ENCODE measurements around the gene HSPA12A.

The HSPA12A gene

GRCh38 chr10:116771101-116771958, 29.0 kb upstream of the HSPA12A start:
- DNase-seq (ENCODE audit: low spot score) = peak; percentile 87

GRCh38 chr10:116770281-116770680, 27.9 kb upstream of the HSPA12A start:
- no peak for DNase-seq (ENCODE audit: low spot score)

- no peak for DNase-seq (ENCODE audit: low spot score)
These were observed 27.4 kb upstream of the HSPA12A start for GRCh38 chr10:116769791-116770190.

GRCh38 chr10:116769368-116769767, 27.0 kb upstream of the HSPA12A start:
- no peak for DNase-seq (ENCODE audit: low spot score)

GRCh38 chr10:116768786-116769185, 26.4 kb upstream of the HSPA12A start:
- DNase-seq (ENCODE audit: low spot score) = peak; percentile 30

GRCh38 chr10:116766837-116767634, 24.7 kb upstream of the HSPA12A start:
- peak; percentile 35 for DNase-seq (ENCODE audit: low spot score)

GRCh38 chr10:116766241-116766827, 24.0 kb upstream of the HSPA12A start:
- DNase-seq (ENCODE audit: low spot score) = no peak

- DNase-seq (ENCODE audit: low spot score) = no peak
These were observed 23.3 kb upstream of the HSPA12A start for GRCh38 chr10:116765648-116766081.

- no peak for DNase-seq (ENCODE audit: low spot score)
These were observed 22.6 kb upstream of the HSPA12A start for GRCh38 chr10:116764979-116765378.

- DNase-seq (ENCODE audit: low spot score) = no peak
These were observed 21.1 kb upstream of the HSPA12A start for GRCh38 chr10:116763440-116763839.

- no peak for DNase-seq (ENCODE audit: low spot score)
These were observed 19.5 kb upstream of the HSPA12A start for GRCh38 chr10:116761883-116762282.

GRCh38 chr10:116760919-116761318, 18.6 kb upstream of the HSPA12A start:
- DNase-seq (ENCODE audit: low spot score) = no peak

GRCh38 chr10:116757246-116757645, 14.9 kb upstream of the HSPA12A start:
- DNase-seq (ENCODE audit: low spot score) = no peak

GRCh38 chr10:116756277-116756676, 13.9 kb upstream of the HSPA12A start:
- DNase-seq (ENCODE audit: low spot score) = no peak

GRCh38 chr10:116753759-116754158, 11.4 kb upstream of the HSPA12A start:
- no peak for DNase-seq (ENCODE audit: low spot score)

GRCh38 chr10:116752969-116753665, 10.8 kb upstream of the HSPA12A start:
- DNase-seq (ENCODE audit: low spot score) = no peak

- no peak for DNase-seq (ENCODE audit: low spot score)
These were observed 10.2 kb upstream of the HSPA12A start for GRCh38 chr10:116752563-116752962.

GRCh38 chr10:116748471-116748870, 6.1 kb upstream of the HSPA12A start:
- DNase-seq (ENCODE audit: low spot score) = no peak

GRCh38 chr10:116748041-116748440, 5.7 kb upstream of the HSPA12A start:
- DNase-seq (ENCODE audit: low spot score) = peak; percentile 45

- no peak for DNase-seq (ENCODE audit: low spot score)
These were observed 5.0 kb upstream of the HSPA12A start for GRCh38 chr10:116747325-116747724.

GRCh38 chr10:116744885-116745284, 2.5 kb upstream of the HSPA12A start:
- DNase-seq (ENCODE audit: low spot score) = no peak

GRCh38 chr10:116744163-116744753, 1.9 kb upstream of the HSPA12A start:
- no peak for DNase-seq (ENCODE audit: low spot score)

All from hepatic stellate cell (primary cell).